Measurements from ENCODE around the gene DESI2.

The DESI2 gene

DNA sequence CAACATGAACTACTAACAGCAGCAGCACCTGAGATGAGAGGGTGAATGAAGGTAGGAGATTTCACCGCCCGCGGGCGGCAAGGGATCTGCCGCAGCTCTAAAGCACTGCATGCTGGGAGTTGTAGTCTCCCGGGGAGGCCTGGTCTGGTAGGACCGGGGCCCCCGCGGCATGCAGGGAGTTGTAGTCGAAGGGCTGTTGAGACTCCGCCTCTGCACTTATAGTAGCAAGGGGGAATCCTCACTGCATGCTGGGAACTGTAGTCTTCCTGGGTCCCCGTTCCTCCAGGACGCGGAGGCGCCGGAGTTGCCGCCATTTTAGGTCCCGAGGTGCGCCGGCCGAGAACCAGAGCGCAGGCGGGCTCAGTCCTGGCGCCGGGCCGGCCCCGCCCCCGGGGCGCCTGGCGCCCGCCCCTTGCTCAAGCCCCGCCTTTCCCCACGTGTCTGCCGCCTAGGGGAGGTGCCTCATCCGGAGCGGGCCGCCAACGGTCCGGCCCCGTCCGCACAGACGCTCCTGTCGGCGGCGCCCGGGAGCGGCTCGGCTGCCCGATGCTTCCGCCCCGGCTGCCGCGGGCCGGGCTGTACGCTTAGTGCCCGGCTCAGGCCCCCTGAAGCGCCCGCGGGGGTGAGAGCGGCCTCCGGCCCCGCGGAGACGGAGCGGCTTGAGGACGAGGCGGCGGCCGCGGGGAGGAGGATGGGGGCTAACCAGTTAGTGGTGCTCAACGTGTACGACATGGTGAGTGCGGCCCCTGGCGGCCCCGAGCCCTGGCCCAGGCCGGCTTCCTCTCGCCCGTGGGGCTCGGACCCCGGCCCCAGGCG is at the start of gene DESI2:
Gene DESI2 (plus strand): TSS at position 504 of the 816 bp plus-strand sequence. CDS start 188 bp downstream, at position 692.
- TF ChIP-seq, protein P1, sequence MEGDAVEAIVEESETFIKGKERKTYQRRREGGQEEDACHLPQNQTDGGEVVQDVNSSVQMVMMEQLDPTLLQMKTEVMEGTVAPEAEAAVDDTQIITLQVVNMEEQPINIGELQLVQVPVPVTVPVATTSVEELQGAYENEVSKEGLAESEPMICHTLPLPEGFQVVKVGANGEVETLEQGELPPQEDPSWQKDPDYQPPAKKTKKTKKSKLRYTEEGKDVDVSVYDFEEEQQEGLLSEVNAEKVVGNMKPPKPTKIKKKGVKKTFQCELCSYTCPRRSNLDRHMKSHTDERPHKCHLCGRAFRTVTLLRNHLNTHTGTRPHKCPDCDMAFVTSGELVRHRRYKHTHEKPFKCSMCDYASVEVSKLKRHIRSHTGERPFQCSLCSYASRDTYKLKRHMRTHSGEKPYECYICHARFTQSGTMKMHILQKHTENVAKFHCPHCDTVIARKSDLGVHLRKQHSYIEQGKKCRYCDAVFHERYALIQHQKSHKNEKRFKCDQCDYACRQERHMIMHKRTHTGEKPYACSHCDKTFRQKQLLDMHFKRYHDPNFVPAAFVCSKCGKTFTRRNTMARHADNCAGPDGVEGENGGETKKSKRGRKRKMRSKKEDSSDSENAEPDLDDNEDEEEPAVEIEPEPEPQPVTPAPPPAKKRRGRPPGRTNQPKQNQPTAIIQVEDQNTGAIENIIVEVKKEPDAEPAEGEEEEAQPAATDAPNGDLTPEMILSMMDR (IDR thresholded peaks at IDR 0.05; ENCODE audit: control insufficient read depth, extremely low read depth, insufficient read depth), result peak; percentile 70
- DNase-seq (ENCODE audit: low read depth), result peak; percentile 99
- peak within 1 kb of the TSS; percentile 74 for H3K4me3 ChIP-seq (ENCODE audit: low read depth, low read length)

DNA sequence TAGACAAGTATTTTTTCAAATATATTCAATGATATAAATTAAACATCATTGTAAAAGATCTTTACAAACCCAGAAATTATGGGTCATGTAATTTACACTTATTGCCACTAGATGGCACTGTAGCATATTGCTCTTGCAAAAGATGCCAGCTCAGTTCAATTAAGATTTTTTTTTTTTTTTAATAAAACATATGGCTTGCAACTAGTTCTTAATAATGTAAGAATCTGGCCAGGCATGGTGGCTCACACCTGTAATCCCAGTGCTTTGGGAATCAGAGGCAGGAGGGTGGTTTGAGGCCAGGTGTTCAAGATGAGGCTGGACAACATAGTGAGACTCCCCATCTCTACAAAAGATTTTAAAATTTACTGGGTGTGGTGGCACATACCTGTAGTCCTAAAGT is 49.4 kb upstream of the DESI2 start:
- TF ChIP-seq, protein P1 (IDR thresholded peaks at IDR 0.05; ENCODE audit: control insufficient read depth, extremely low read depth, insufficient read depth), result peak; percentile 63
- no peak for DNase-seq (ENCODE audit: low read depth)
- no peak overlapping the region for H3K4me3 ChIP-seq (ENCODE audit: low read depth, low read length)

DNA sequence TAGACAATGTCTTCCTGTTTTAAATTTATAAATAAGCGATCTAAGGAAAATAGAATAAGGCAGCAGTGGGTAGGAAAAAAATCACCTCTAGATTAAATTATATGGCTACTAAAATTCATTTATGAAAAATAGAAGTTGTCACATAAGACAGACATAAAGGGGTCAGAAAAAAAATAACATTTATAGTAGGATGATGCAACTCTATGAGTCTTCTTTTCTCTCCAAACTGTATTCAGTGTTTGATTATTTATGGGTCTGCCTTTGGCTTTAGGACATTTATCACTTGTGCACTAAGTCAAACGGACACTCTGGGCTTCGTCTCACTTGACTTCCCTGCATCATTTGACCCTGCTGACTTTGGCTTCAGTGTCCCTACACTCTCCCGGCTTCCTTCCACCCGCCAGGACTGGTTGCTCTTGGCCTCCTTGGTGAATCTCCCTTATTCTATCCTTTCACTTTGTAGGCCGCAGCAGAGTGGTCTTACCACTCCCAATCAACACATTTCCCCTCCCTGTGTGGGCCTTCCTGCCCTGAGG is 47.0 kb upstream of the DESI2 start:
- H3K4me3 ChIP-seq (ENCODE audit: low read depth, low read length), result no peak overlapping the region
- DNase-seq (ENCODE audit: low read depth), result no peak
- TF ChIP-seq, protein P1 (IDR thresholded peaks at IDR 0.05; ENCODE audit: control insufficient read depth, extremely low read depth, insufficient read depth), result no peak

DNA sequence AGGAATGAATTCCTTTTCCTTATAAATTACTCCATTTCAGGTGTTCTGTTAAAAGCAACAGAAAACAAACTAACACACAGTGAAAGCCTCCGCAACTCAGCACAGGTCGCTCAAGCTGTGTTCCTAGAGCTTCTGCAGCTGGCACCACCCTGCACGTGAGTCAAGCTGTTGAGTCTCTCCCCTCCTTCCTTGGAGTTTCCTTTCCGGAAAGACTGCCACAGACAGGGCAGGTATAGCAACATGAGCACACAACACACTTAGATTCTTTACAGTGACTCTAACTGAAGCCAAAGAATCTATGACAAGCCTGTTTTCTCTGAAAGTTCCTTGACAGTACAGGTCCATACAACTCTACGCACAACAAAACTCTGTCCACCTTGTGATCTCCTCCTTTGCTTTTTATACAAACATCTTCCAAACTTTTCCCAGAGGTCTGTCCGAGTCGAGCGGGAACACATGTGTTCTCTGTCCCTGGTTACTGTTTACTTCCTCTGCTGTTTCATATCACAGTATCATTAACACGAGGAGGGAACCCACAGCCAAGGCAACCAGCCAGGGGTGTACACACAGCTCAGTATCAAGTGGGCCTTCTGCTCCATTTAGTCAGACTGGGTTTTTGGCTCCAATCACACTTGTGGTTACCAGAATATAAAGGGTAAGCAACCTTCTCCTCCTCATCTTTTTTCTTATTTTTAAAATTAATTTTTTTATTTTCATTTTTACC is 38.7 kb upstream of the DESI2 start:
- no peak for DNase-seq (ENCODE audit: low read depth)
- H3K4me3 ChIP-seq (ENCODE audit: low read depth, low read length), result no peak overlapping the region
- TF ChIP-seq, protein P1 (IDR thresholded peaks at IDR 0.05; ENCODE audit: control insufficient read depth, extremely low read depth, insufficient read depth), result no peak

DNA sequence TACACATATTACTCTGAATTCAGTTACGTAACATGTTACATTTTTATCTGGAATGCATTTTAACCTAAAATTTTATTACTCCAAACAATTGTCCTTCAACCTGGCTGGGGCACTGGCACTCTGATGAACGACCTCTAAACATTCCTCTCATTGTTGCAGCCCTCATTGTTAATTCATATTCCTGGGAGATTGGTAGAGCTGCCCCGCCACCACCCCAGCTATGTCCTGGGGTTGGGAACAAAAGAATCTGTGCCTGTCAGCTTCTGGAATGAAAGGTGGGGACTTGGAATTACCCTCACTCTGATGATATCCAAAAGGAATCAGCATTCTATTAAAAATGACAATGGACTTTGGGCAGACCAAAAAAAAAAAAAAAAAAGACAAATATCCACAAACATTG is 38.0 kb upstream of the DESI2 start:
- TF ChIP-seq, protein P1 (IDR thresholded peaks at IDR 0.05; ENCODE audit: control insufficient read depth, extremely low read depth, insufficient read depth), result no peak
- no peak overlapping the region for H3K4me3 ChIP-seq (ENCODE audit: low read depth, low read length)
- no peak for DNase-seq (ENCODE audit: low read depth)

DNA sequence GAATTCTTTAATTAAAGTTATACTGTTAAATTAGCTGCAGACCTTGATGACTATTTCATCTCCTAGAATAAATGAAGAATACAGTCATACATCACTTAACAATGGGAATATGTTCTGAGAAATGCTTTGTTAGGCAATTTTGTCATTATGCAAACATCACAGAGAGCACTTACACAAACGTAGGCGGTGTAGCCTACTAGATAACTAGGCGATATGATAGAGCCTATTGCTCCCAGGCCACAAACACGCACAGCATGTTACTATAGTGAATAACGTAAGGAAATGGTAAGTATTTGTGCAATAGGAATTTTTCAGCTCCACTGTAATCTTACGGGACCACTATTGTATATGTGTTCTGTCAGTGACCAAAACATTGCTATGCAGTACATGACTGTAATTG is 37.6 kb upstream of the DESI2 start:
- TF ChIP-seq, protein P1 (IDR thresholded peaks at IDR 0.05; ENCODE audit: control insufficient read depth, extremely low read depth, insufficient read depth), result no peak
- no peak for DNase-seq (ENCODE audit: low read depth)
- no peak overlapping the region for H3K4me3 ChIP-seq (ENCODE audit: low read depth, low read length)
